B cell (primary cell): Measurements from ENCODE around the gene TNFAIP8L3. TPM values are rescaled to one million over a fixed set of nuclear protein-coding genes. Genes with fewer than 3 reads are reported as not detected.

Source experiments
- ATAC-seq: fragments of 200-7000 bp; cut with Tn5 transposase; one replicate; pipeline ENCODE4 v1.10.0; 2021; ENCODE audit warnings: low read depth, mild to moderate bottlenecking, moderate number of reproducible peaks, moderate library complexity
- CTCF ChIA-PET: fragments of 350-600 bp; sonication (Branson Sonifier 250); formaldehyde crosslinking; loops from one replicate; lab custom pipeline; 2021; ENCODE audit warnings: antibody characterized with exemption, inconsistent platforms; lab: Charles Lee
- POLR2A ChIA-PET: fragments of 350-600 bp; sonication (Branson Sonifier 250); formaldehyde crosslinking; loops from one replicate; lab custom pipeline; 2021; ENCODE audit warnings: antibody characterized with exemption; lab: Charles Lee
- DNase-seq: peaks from one replicate; pipeline ENCODE4 v3.0.0; 2013
- H2AFZ ChIP-seq: 2 replicates; pipeline ENCODE4 v1.6.1; 2012; ENCODE audit warnings: mild to moderate bottlenecking, low read depth, low read length; ENCODE audit not compliant: insufficient read depth, poor library complexity, severe bottlenecking
- H3K27ac ChIP-seq, 2 donors: 1 replicate in 1 of 2; 2 replicates in 1 of 2; pipeline ENCODE4 v1.5.1; 2012 to 2013; ENCODE audit warnings: low read length in 2 of 2, mild to moderate bottlenecking in 2 of 2, moderate library complexity in 1 of 2
- H3K27me3 ChIP-seq, 4 experiments: fragments of 200-600 bp in 1 of 4; sonication (generic) in 1 of 4; replicated peaks in 1 of 4; 1 replicate in 2 of 4; 2 replicates in 2 of 4; pipeline versions ENCODE4 v1.6.1 to v1.7.0; 2013 to 2016; ENCODE audit warnings: low read length in 3 of 4, mild to moderate bottlenecking in 2 of 4, mixed read lengths in 1 of 4, moderate library complexity in 1 of 4; ENCODE audit not compliant: insufficient read depth in 4 of 4, control insufficient read depth in 3 of 4; ENCODE audit errors: control extremely low read depth in 1 of 4
- H3K36me3 ChIP-seq, 2 experiments: replicated peaks in 1 of 2; 1 replicate in 1 of 2; 2 replicates in 1 of 2; pipeline versions ENCODE4 v1.6.1 to v1.7.1; 2013; ENCODE audit warnings: low read length in 1 of 2; ENCODE audit not compliant: insufficient read depth in 2 of 2, control insufficient read depth in 1 of 2; ENCODE audit errors: control extremely low read depth in 1 of 2, extremely low read depth in 1 of 2
- H3K4me1 ChIP-seq, 2 donors: fragments of 200-600 bp in 1 of 2; sonication (generic) in 1 of 2; 1 replicate in 1 of 2; 2 replicates in 1 of 2; pipeline versions ENCODE4 v1.5.1 to v1.6.1; 2013 to 2017; ENCODE audit warnings: low read length in 2 of 2; ENCODE audit not compliant: control insufficient read depth in 2 of 2, insufficient read depth in 2 of 2
- H3K4me2 ChIP-seq: replicated peaks from 2 replicates; pipeline ENCODE3; 2012; ENCODE audit warnings: mild to moderate bottlenecking, low read depth, low read length; ENCODE audit not compliant: poor library complexity, severe bottlenecking
- H3K4me3 ChIP-seq, 5 experiments: fragments of 200-600 bp in 1 of 5; sonication (generic) in 1 of 5; 1 replicate in 3 of 5; 2 replicates in 2 of 5; pipeline versions ENCODE4 v1.5.1 to v1.7.0; 2011 to 2016; ENCODE audit warnings: low read length in 4 of 5, mild to moderate bottlenecking in 4 of 5, low read depth in 2 of 5, control low read depth in 1 of 5, moderate library complexity in 1 of 5; ENCODE audit not compliant: insufficient read depth in 1 of 5; ENCODE audit errors: control extremely low read depth in 1 of 5, extremely low read depth in 1 of 5
- H3K79me2 ChIP-seq: fragments of 200-600 bp; sonication (generic); one replicate; pipeline ENCODE4 v1.6.0; 2016; ENCODE audit warnings: low read length; ENCODE audit not compliant: control insufficient read depth, insufficient read depth
- H3K9ac ChIP-seq: fragments of 200-600 bp; sonication (generic); 2 replicates; pipeline ENCODE4 v1.6.1; 2017; ENCODE audit warnings: mild to moderate bottlenecking, low read length, moderate library complexity
- H3K9me3 ChIP-seq, 3 donors: one replicate each; pipeline versions ENCODE4 v1.6.1 to v1.7.1; 2013; ENCODE audit warnings: low read length in 2 of 3; ENCODE audit not compliant: control insufficient read depth in 2 of 3, insufficient read depth in 1 of 3; ENCODE audit errors: control extremely low read depth in 1 of 3
- H4K20me1 ChIP-seq: 2 replicates; pipeline ENCODE4 v1.6.0; 2012; ENCODE audit warnings: mild to moderate bottlenecking, low read length; ENCODE audit not compliant: insufficient read depth, control insufficient read depth, poor library complexity, severe bottlenecking
- H3K27ac Mint-ChIP-seq: one replicate; pipeline ENCODE4 v1.8.0; 2021; ENCODE audit warnings: mixed read lengths
- H3K27me3 Mint-ChIP-seq: one replicate; pipeline ENCODE4 v1.8.0; 2021; ENCODE audit warnings: mixed read lengths
- H3K4me1 Mint-ChIP-seq: one replicate; pipeline ENCODE4 v1.8.0; 2021; ENCODE audit warnings: mixed read lengths
- H3K4me3 Mint-ChIP-seq: one replicate; pipeline ENCODE4 v1.8.0; 2021; ENCODE audit warnings: mixed read lengths
- H3K9me3 Mint-ChIP-seq: one replicate; pipeline ENCODE4 v1.8.0; 2022; ENCODE audit warnings: mixed read lengths; ENCODE audit not compliant: insufficient read depth
- EZH2 ChIP-seq: IDR thresholded peaks from 2 replicates; pipeline ENCODE4 v1.6.1; 2012; ENCODE audit warnings: borderline replicate concordance, low read depth, mild to moderate bottlenecking, moderate library complexity, low read length; ENCODE audit not compliant: insufficient read depth, poor library complexity, severe bottlenecking
- WGBS: methylation state at CpG from one replicate; pipeline ENCODE4 v1.1.5; 2013; ENCODE audit warnings: missing lambda C conversion rate; ENCODE audit not compliant: insufficient coverage; 5-methylcytosine and 5-hydroxymethylcytosine counted together
- intact Hi-C: fragments of 100-400 bp; cut with micrococcal nuclease; formaldehyde crosslinking; loops from one replicate; pipeline ENCODE4 v1.10.0; 2022
- polyA plus RNA-seq: library from polyadenylated mRNA; depleted of rRNA; stranded (reverse); fragments of >200 nt; gene quantifications from 2 replicates; pipeline ENCODE4 v1.2.3, GENCODE V29; 2012
- total RNA-seq, 2 donors: library from RNA; stranded (reverse); fragments of 120-200 nt in 1 of 2; gene quantifications; 1 replicate in 1 of 2; 2 replicates in 1 of 2; pipeline versions ENCODE4 v1.2.3 to v1.2.4, GENCODE V29; 2013 to 2022
- TF ChIP-seq, protein P1 (sequence below): fragments of 200-600 bp; IDR thresholded peaks from one replicate; pipeline ENCODE4 v1.8.0; 2022; ENCODE audit warnings: antibody characterized with exemption, mild to moderate bottlenecking

The TNFAIP8L3 gene
- total and polyA plus RNA-seq, 2 donors (not counting 1 experiment from before 2014, with no cell fraction given) = not detected

GRCh38 chr15:51130344-51130743 lies 35.6 kb upstream of the TNFAIP8L3 start:
- Mint-ChIP-seq H3K9me3 (no peaks in the 10 kb centered on the region), H3K27me3 (peaks cover 18% of the 10 kb centered on the region), H3K4me1 (no peaks in the 10 kb centered on the region), H3K27ac (no peak overlapping the region), H3K4me3 (no peak overlapping the region)
- no peak overlapping the region for H3K4me2 ChIP-seq
- intact Hi-C loops = no loop called here
- ChIA-PET POLR2A (no interaction called here), CTCF (no interaction called here)
- no peak for TF ChIP-seq EZH2
- TF ChIP-seq, protein P1, sequence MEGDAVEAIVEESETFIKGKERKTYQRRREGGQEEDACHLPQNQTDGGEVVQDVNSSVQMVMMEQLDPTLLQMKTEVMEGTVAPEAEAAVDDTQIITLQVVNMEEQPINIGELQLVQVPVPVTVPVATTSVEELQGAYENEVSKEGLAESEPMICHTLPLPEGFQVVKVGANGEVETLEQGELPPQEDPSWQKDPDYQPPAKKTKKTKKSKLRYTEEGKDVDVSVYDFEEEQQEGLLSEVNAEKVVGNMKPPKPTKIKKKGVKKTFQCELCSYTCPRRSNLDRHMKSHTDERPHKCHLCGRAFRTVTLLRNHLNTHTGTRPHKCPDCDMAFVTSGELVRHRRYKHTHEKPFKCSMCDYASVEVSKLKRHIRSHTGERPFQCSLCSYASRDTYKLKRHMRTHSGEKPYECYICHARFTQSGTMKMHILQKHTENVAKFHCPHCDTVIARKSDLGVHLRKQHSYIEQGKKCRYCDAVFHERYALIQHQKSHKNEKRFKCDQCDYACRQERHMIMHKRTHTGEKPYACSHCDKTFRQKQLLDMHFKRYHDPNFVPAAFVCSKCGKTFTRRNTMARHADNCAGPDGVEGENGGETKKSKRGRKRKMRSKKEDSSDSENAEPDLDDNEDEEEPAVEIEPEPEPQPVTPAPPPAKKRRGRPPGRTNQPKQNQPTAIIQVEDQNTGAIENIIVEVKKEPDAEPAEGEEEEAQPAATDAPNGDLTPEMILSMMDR = no peak
- H3K9me3 ChIP-seq = no peaks in the 10 kb centered on the region
- no peaks in the 10 kb centered on the region for H3K79me2 ChIP-seq
- H3K4me3 ChIP-seq = no peak overlapping the region
- no peak for ATAC-seq
- H3K36me3 ChIP-seq = no peaks in the 10 kb centered on the region
- no peak overlapping the region for H3K9ac ChIP-seq
- no peak for DNase-seq
- 100% methylated on average over 1 of the region's 1 CpG for WGBS
- H4K20me1 ChIP-seq = no peaks in the 10 kb centered on the region
- H3K27ac ChIP-seq = no peak overlapping the region
- no peaks in the 10 kb centered on the region for H3K27me3 ChIP-seq
- H2AFZ ChIP-seq = no peak overlapping the region
- H3K4me1 ChIP-seq = no peaks in the 10 kb centered on the region

GRCh38 chr15:51129535-51130188 lies 35.0 kb upstream of the TNFAIP8L3 start:
- no peaks in the 10 kb centered on the region for H3K79me2 ChIP-seq
- H3K36me3 ChIP-seq = no peaks in the 10 kb centered on the region
- Mint-ChIP-seq H3K4me1 (no peaks in the 10 kb centered on the region), H3K27me3 (peaks cover 18% of the 10 kb centered on the region), H3K4me3 (no peak overlapping the region), H3K9me3 (no peaks in the 10 kb centered on the region), H3K27ac (no peak overlapping the region)
- H4K20me1 ChIP-seq = no peaks in the 10 kb centered on the region
- ATAC-seq = no peak
- H3K4me1 ChIP-seq = no peaks in the 10 kb centered on the region
- intact Hi-C loops = no loop called here
- no peaks in the 10 kb centered on the region for H3K27me3 ChIP-seq
- no peak overlapping the region for H2AFZ ChIP-seq
- H3K4me3 ChIP-seq = no peak overlapping the region
- whole genome bisulfite sequencing = 100% methylated on average over 2 of the region's 5 CpGs
- TF ChIP-seq EZH2 = no peak
- TF ChIP-seq, protein P1 = no peak
- H3K4me2 ChIP-seq = no peak overlapping the region
- H3K27ac ChIP-seq = no peak overlapping the region
- ChIA-PET POLR2A (no interaction called here), CTCF (interaction anchor here (1.2 kb wide), 1 partner anchor 34 kb away, joined by 3 read pairs; no protein-coding TSS in a partner anchor)
- no peak overlapping the region for H3K9ac ChIP-seq
- no peaks in the 10 kb centered on the region for H3K9me3 ChIP-seq
- no peak for DNase-seq
